NCI-H1105 (cell line): ENCODE measurements around the gene MAN1B1.
A peak's percentile ranks its signal among the peaks of the same experiment; 100 is the strongest.

Experiments
- DNase-seq: peaks from one replicate; lab custom pipeline; 2025; lab: John Stamatoyannopoulos, UW

The MAN1B1 gene

DNA sequence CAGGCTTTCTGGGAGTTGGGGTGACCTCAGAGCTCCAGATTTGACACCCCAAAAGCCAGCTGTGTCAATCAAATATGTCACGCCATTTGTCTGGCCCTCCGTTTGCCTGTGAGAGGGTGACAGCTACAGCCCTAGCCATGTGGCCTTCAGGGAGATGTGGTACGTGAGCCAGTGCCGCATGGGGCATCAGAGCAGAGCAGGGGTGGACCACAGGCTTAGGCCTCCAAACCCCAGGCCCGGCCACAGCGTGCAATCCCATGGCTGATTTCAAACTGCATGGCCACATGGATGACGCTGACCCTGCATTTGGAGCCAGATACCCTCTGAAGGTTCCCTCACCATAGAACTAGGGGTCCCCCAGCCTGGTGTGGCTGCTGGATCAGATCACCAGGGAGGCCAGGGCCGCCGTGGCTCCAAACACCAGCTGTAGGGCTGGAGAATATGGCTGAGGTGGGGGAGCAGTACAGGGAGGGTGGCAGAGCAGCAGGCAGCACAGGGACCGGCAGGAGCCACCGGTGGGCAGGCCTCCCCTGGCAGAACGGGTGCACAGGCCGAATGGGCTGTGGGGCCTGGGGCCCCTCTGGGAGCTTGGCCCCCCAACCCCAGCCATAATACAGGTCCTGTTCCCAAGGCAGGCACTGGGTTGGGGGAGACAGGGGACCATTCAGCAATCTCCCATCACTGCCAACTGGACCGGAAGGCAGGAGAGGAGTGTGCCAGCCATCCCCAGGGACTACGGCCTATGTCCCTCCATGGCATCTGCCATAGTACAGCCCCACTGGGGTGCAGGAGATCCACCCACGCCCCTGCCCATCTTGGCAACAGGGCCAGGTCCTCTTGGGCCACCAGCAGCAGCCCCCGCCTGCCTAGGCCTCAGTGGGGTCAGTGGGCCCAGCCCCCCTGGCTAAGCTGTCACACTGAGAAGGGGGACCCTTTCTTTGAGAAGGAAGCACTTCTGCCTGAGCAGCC lies 18.0 kb upstream of the MAN1B1 start:
- DNase-seq = no peak

DNA sequence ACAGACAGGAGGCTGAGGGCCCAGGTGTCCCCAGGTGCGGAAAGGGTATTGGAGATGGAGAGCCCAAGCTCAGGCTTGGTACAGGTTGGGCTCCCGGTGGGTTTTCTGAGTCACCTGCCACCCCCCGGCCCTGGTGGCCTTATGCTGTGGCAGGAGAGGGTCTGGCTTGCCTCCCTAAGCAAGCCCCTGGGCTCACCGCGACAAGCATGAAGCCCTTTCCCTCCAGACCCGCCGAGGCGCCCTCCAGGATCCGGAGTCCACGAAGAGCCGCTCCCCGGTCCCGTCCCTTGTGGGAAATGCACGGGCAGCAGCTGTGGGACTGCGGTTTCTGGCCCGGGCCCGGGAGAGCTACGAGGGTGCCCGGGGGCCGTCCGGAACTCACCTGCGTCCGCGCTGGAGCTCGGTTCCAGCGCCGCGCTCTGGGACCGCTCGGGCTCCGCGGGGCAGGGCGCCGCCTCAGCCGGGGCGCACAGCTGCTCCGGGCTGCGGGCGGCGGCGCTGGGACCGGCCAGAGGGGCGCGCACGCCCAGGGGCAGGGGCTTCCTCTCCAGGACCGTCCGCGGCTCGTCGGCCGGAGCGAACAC lies 17.2 kb upstream of the MAN1B1 start:
- DNase-seq = no peak

DNA sequence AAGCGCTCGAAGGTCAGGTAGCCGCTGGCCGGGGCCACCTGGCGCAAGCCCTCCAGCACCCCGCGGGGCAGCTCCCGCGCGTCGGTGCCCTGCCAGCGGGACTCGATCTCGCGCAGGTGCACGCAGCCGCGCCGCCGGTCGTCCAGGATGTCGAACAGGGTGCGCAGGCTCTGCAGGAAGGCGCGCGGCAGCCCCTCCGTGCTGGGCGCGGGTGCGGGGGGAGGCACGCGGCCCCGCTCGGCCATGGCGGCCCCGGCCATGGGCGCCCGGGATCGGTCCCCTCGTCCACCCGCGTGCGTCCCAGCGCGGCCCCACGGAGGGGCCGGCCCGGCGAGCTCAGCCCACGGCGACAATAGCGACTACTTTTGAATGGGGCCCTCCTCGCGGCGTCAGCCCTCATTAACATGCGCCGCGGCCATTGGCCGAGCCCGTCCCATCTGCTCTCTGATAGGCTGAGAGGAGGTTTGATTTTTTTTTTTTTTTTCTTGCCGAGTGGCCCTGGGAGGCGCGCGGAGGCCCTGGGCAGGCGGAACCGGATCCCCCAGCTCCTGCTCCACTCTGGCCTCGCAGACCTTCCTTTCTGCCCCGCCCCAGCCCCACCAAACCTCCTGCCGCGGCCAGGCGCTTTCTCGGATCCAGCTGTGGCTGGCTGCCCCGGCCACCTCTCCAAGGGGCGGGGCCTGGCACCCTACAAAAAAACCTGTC lies 16.4 kb upstream of the MAN1B1 start, which contains the start of gene SAPCD2:
SAPCD2 (minus strand) TSS at position 357 of the 705 bp plus-strand sequence; CDS start at position 260, 97 bp downstream.
- DNase-seq = peak; percentile 88

DNA sequence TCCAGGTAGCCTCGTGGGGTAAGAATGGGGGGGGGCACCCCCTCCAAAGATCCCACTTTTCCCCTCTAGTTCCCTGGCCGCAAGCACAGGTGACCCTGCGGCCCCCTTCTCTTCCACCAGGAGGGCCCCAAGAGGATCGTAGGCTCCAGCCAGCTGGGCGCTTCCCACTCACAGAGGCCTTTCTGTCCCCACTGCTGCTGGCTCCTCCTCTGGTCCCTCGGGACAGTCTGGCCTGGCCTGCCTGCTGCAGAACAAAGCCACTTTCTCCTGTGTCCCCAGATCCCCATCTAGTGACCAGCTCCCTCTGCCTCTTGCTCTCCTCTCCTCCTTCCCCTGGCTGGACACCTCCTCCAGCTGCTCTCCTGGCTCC lies 15.9 kb upstream of the MAN1B1 start:
- DNase-seq = no peak

DNA sequence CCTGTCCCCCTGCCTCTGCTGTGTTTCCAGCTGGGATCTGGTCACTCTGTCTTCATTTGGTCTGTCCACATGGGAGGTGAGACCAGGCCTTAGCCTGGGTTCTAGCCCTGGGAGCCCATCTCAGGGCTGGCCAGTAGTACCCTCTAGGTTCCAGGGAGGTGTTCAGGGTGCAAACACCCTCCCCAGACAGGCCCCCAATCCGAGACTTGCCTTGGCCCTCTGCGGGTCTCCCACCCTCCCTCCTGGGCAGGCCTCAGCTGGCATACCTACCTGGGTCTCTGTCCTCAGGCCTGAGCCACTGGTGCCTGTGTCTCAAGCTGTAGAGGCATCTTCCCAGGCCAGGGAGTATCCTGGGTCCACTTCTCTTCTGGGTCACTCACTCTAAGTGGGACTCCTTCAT lies 15.5 kb upstream of the MAN1B1 start:
- DNase-seq = no peak

DNA sequence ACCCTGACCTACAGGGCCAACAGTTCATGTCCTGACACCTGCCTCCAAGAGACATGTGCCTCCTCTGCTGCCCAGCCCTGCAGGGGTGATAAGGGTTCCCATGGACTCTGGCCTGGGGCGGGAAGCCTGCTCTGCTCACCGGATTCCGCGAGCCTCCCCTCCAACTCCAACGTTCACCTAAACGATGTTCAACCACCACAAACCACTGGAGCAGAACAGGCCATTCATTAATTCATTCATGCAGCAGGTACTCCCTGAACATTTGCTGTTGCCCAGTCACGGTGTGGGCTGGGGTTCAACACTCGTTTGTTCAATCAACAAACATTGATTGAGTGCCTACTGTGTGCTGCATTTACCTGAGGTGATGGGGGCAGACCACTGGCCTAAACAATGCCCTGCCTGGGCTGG lies 12.8 kb upstream of the MAN1B1 start:
- DNase-seq = no peak

DNA sequence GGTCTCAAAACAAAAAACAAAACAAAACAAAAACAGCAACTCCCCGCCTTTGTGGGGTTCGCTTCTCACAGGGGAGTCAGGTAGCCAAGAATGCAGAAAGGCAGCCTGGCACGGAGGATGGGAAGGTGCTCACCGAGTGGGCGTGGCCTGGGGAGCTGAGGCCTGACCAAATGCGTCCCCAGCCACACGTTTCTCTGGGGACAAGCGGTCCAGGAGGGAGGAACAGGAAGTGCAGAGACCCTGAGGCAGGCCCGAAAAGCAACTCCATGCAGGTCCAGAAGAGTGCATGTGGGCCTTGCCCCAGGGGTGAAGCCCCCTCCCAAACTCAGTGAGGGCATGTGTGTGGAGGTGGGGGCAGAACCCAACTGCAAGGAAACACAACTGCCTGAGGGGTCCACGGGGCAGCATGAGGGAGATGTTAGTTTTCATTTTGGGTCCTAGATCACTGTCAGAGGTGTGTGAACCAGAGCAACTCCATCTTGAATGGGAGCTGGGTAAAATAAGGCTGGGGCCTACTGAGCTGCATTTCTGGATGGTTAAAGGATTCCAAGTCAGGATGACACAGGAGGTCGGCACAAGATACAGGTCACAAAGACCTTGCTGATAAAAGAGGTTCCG lies 12.0 kb upstream of the MAN1B1 start:
- no peak for DNase-seq

DNA sequence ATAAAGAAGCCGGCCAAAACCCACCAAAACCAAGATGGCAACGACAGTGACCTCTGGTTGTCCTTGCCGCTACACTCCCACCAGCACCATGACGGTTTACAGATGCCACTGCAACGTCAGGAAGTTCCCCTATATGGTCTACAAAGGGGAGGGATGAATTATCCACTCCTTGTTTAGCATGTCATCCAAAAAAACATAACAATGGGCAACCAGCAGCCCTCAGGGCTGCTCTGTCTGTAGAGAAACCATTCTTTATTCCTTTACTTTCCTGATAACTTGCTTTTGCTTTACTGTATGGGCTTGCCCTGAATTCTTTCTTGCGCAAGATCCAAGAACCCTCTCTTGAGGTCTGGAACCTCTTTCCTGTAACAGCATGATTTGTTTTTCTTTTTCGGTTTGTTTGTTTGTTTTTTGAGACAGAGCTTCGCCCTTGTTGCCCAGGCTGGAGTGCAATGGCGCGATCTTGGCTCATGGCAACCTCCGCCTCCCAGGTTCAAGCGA lies 11.5 kb upstream of the MAN1B1 start:
- DNase-seq = no peak

DNA sequence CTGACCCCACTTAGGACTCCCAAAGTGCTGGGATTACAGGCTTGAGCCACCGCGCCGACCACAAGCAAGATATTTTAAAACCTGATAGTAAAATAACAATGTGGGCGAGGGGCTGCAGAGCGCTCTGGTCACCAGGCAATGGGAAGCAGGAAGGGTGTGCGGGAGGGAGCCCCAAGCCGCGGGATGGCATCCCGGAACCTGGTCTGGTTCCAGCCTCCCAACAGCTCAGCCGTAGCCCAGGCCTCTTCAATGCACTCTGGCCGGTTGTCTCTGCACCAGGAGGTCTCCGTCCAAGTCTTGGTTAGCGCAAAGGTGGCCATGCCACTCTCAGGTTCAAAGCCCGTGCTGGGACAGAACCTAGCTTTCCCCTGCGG lies 10.2 kb upstream of the MAN1B1 start:
- DNase-seq = no peak

DNA sequence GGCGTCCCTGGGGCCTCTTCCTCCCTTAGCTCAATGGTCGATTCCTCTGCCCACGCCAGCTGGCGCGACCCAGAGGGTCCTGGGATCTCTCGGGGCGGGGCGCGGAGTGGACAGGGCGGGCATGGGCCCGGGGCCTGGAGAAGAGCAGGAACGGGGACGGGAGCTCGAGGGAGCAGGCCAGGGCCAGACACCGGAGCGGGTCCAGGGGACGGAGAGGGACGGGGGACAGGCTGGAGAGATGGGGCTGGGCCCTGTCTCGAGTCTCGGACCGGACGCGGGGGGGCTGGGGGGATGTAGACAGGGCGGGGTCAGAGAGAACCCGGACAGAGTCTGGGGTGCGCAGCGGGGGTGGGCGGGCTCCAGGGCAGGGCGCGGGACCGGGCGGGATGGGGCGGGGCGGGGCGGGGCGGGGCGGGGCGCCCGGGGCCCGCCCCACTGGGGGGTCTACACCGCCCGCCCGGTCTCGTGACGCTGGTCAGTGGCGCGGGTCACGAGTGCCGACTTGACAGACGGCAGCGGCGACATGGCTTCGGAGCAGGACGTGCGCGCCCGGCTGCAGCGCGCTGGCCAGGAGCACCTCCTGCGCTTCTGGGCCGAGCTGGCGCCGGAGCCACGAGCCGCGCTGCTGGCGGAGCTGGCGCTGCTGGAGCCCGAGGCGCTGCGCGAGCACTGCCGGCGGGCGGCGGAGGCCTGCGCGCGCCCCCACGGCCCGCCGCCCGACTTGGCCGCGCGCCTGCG lies 9.6 kb upstream of the MAN1B1 start, which contains the start of gene UAP1L1:
UAP1L1 (plus strand) TSS at position 508 of the 738 bp plus-strand sequence; CDS start at position 524, 16 bp downstream.
- peak; percentile 18 for DNase-seq

DNA sequence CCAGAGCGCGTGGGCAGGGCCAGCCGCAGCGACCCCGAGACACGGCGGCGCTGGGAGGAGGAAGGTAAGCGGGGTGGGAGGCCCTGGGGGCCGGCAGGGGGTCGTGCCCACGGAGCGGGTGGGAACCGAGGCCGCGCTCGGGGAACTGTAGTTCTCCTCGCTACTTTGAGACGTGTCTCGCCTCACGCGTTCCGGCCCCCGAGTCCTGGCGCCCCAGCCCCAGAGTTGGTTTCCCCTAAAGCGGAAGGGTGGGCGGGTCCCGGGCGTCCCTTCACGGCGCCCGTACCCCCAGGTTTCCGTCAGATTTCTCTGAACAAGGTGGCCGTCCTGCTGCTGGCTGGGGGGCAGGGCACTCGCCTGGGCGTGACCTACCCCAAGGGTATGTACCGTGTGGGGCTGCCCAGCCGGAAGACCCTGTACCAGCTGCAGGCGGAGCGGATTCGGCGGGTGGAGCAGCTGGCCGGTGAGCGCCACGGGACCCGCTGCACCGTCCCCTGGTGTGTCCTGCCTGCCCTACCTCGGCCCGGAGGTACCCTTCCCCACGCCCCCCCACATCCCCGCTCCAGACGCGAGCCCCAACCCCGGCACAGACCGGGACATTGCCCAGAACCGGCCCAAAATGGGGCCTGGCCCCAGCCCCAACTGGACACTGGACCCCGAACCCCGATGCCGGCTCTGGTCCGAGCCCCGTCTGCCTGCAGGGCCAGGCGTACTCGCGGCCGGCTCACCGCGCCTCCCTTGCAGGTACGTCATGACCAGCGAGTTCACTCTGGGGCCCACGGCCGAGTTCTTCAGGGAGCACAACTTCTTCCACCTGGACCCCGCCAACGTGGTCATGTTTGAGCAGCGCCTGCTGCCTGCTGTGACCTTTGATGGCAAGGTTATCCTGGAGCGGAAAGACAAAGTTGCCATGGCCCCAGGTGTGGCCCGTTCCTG lies 8.8 kb upstream of the MAN1B1 start:
- no peak for DNase-seq

DNA sequence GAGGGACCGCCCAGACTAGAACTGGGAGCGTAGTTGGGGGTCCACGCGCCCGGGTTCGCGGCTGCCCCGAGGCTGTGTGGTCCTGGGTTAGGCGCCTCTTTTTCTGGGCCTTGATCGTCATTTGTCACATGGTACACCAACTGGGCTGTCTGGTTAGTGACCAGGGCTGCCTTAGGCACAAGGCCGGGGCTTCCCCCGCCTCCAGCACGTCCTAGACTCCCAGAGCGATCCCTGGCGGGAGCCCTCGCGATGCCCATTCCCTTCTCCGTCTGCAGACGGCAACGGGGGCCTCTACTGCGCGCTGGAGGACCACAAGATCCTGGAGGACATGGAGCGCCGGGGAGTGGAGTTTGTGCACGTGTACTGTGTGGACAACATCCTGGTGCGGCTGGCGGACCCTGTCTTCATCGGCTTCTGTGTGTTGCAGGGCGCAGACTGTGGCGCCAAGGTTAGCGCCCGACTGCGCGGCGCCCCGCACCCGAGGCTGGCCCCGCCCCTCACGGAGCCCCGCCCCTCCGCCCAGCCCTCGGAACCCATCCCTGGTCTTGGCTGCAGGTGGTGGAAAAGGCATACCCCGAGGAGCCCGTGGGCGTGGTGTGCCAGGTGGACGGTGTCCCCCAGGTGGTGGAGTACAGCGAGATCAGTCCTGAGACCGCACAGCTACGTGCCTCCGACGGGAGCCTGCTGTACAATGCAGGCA lies 7.9 kb upstream of the MAN1B1 start:
- DNase-seq = no peak

DNA sequence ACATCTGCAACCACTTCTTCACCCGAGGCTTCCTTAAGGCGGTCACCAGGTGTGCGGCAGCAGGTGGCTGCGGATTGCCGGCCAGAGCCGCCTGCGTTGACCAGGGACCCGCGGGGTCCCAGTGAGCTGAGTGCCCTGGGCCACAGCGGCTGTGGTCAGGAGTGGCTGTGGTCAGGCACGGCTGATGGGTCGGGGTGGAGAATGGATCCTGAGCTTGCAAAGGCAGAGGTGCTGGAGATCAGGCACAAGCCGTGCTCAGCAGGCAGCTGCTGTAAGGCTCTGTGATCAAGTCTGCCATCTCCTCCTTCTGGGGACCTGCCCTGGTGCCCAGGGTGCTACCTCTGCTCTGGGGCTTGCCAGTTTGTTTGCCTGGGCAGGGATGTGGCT lies 7.4 kb upstream of the MAN1B1 start:
- no peak for DNase-seq

DNA sequence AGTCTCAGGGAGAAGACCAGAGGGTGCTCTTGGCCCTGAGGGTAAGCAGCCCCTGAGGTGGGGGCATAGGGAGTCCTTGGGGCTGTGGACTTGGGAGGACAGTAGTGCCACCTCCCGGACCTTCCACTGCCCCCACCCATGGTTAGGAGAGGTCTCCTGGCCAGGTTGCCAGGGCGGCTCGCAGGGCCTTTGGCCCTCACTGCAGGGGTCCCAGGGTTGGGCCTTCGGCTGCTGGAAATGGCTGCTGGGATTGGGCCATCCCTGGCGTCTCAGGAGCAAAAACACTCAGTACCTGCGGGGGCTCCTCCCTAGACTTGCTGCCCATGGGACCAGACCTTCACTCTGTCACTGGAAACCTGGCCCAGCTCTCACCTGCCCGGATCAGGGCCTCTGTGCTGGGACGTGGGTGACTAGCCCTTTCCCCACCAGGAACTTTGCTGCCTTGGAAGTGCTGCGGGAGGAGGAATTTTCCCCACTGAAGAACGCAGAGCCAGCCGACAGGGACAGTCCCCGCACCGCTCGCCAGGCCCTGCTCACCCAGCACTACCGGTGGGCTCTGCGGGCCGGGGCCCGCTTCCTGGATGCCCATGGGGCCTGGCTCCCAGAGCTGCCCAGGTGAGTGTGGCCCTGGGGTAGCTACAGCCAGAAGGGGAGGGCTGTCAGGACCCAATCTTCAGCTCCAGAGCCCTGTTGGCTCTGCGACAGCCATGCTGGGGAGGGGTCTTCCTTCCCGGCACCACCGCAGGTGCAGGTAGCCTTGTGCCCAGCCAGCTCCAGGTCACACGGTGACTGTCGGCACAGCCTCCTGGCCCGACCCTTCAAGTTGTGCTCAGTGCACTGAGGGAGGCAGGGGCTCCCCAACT lies 6.3 kb upstream of the MAN1B1 start:
- DNase-seq = no peak

DNA sequence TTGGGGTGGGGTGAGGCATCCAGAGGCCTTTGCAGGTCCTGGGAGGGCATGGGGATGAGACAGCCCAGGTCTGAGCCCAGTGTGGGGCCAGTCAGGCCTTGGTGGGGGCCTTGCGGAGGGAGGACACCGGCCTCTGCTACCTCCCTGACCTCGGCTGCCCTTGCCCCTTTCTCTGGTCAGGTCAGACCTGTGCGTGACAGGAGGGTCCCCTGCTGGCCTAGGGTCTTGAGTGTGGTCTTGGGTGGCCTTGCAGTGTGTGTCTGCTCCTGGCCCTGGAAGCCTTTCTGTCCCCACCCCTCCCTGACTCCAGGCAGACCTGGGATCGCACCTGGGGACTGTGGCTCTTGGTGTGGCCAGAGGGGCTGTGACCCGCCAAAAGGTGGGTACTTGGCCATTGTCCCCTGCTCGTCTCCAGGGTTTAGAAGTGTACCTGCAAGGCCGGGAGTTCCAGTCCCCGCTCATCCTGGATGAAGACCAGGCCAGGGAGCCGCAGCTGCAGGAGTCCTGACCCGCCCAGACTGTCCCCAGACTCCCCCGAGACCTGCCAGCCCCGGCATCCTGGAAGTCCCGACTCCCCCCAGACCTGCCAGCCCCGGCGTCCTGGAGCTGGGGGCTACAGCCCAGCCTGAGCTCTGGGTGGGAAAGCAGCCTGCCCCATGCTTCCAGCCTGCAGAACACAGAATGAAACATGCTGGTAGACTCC lies 4.4 kb upstream of the MAN1B1 start:
- DNase-seq = no peak

DNA sequence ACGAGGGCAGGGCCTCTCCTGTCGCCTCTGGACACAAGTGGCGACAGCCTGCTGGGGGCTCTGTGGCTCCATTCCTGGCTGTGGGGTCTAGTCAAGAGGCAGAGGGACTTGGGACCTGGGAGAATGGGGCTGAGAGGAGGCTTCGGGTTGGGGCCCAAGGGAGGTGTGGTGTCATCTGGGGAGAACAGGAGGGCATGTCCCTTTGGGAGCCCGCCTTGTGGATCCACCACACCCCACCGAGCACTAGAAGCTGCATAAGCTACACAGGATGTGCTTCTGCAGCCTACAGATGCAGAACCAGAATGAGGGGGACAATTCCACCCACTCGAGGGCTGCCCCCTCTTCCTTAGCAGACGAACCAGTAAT lies 3.9 kb upstream of the MAN1B1 start:
- DNase-seq = no peak

DNA sequence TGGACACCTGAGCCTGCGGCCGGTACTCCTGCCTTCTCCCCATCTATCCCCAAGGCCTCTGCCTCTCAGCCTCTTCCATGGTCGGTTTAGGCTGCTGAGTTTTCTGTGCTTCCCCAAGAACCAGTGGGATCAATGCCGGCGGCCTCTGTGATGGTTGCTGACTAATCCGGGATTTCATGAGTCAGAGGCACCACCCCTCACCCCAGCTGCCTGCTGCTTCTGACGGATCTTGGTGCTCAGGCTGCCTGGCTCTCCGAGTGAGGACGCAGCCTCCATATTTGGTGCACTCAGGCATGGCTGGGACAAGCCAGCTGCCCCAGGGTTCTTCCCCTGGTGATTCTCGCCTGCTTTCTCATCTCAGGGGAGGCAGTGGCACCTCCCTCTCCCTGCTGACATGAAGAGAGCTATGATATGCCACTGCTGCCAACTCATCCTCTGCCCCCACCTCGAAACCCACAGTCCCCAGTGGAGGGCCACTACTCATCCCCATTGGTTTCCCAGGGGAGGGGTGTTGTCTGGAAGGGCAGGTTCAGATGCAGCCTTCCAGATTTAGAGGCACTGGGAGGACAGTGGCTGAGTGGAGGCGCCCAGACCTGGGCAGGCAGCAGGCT lies 3.3 kb upstream of the MAN1B1 start:
- no peak for DNase-seq

DNA sequence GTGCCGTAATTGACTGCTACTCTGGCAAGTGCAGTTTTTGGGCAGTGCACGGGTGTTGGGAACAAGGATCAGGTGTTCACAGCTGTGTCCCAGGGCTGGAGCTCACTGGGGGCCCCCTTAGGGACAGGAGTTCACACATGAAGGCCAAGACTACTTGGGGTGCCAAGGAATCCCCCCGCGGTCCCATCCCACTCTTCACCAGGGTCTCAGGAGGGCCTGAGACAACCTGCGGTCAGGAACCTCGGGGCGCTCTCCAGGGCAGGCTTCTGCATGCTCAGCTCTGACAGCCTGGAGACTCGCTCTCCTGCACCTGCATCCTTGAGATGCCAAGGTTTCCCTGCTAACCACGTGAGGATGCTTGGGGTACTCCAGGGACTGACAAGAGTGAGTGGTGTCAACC lies 2.3 kb upstream of the MAN1B1 start:
- DNase-seq = no peak
